ENCODE results near the gene RND2. TPM values are rescaled to one million over a fixed set of nuclear protein-coding genes. Genes with fewer than 3 reads are reported as not detected.

RND2 gene
- total RNA-seq, 1 experiment from 2014 or later, result 0.59 TPM

GRCh38 chr17:43069368-43069898, 44.4 kb downstream of the RND2 start:
- no TSS peak for BruUV-seq (replicated peaks)
- no peak for DNase-seq (ENCODE audit: low read depth, low spot score)
- intact Hi-C loops (cut with micrococcal nuclease; ENCODE audit: unreplicated experiment) (no loop called here), in situ Hi-C loops (cut with HindIII; ENCODE audit: low pct_unique_long_range_greater_than_20kb, low sequenced_read_pairs) (no loop called here)
- Histone ChIP-seq H3K27ac (ENCODE audit: low read length) (no peak overlapping the region), H3K9me3 (ENCODE audit: control insufficient read depth, insufficient read depth, low read depth, low read length) (no peaks in the 10 kb centered on the region), H3K27me3 (ENCODE audit: control insufficient read depth, insufficient read depth, low read length) (no peaks in the 10 kb centered on the region), H3K36me3 (ENCODE audit: control insufficient read depth, insufficient read depth, low read length) (peaks cover 3% of the 10 kb centered on the region; the same call in 1 of the 2 replicates), H3K4me1 (ENCODE audit: control insufficient read depth, insufficient read depth, low read length) (no peaks in the 10 kb centered on the region), H3K4me3 (ENCODE audit: low read depth in 2 of 2, low read length in 2 of 2) (no peak overlapping the region)
- ChIA-PET CTCF (interaction anchor here (0.5 kb wide), 1 partner anchor 79 kb away, joined by 5 read pairs; no protein-coding TSS in a partner anchor), POLR2A (interaction anchor here (0.6 kb wide), 1 partner anchor 44 kb away, joined by 8 read pairs; no protein-coding TSS in a partner anchor)
- TF ChIP-seq CTCF (IDR thresholded peaks at IDR 0.05) (no peak), SIN3A (IDR thresholded peaks at IDR 0.05; ENCODE audit: borderline replicate concordance, insufficient read depth, low read depth, low read length) (no peak), TCF7L2 (IDR thresholded peaks at IDR 0.05; ENCODE audit: low read depth, low read length) (no peak), POLR2AphosphoS5 (IDR thresholded peaks at IDR 0.05; ENCODE audit: low read depth, low read length) (no peak)
- TF ChIP-seq, protein P1, sequence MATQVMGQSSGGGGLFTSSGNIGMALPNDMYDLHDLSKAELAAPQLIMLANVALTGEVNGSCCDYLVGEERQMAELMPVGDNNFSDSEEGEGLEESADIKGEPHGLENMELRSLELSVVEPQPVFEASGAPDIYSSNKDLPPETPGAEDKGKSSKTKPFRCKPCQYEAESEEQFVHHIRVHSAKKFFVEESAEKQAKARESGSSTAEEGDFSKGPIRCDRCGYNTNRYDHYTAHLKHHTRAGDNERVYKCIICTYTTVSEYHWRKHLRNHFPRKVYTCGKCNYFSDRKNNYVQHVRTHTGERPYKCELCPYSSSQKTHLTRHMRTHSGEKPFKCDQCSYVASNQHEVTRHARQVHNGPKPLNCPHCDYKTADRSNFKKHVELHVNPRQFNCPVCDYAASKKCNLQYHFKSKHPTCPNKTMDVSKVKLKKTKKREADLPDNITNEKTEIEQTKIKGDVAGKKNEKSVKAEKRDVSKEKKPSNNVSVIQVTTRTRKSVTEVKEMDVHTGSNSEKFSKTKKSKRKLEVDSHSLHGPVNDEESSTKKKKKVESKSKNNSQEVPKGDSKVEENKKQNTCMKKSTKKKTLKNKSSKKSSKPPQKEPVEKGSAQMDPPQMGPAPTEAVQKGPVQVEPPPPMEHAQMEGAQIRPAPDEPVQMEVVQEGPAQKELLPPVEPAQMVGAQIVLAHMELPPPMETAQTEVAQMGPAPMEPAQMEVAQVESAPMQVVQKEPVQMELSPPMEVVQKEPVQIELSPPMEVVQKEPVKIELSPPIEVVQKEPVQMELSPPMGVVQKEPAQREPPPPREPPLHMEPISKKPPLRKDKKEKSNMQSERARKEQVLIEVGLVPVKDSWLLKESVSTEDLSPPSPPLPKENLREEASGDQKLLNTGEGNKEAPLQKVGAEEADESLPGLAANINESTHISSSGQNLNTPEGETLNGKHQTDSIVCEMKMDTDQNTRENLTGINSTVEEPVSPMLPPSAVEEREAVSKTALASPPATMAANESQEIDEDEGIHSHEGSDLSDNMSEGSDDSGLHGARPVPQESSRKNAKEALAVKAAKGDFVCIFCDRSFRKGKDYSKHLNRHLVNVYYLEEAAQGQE (IDR thresholded peaks at IDR 0.05; ENCODE audit: insufficient read depth in 1 of 2, low read depth in 2 of 2, low read length in 1 of 2), result no peak
- ATAC-seq, result no peak

DNA sequence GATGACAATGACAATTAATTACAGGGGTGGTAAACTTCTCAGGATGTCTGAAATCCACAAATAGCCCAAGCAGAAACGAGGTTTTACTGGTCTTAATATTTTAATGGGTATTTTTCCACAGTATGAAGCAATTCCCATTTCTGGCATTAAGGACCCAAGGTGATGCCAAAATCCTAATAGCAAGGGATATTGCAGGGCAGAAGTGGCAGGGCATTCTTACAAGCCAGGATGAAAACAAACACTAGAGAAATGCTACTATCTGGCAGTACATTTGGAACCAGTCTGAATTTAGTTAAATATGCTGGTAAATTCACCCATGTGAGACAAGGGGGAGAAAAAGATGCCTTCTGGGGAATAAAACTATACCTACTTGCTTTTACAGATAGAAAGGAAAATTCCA, 45.2 kb downstream of the RND2 start:
- no peak overlapping the region for H3K27ac ChIP-seq (ENCODE audit: low read length)
- H3K4me3 ChIP-seq (ENCODE audit: low read depth in 2 of 2, low read length in 2 of 2), result no peak overlapping the region
- intact Hi-C loops (cut with micrococcal nuclease; ENCODE audit: unreplicated experiment) (no loop called here), in situ Hi-C loops (cut with HindIII; ENCODE audit: low pct_unique_long_range_greater_than_20kb, low sequenced_read_pairs) (no loop called here)
- H3K36me3 ChIP-seq (ENCODE audit: control insufficient read depth, insufficient read depth, low read length), result peaks cover 3% of the 10 kb centered on the region; the same call in 1 of the 2 replicates
- no peak for TF ChIP-seq TCF7L2 (IDR thresholded peaks at IDR 0.05; ENCODE audit: low read depth, low read length)
- no peak for TF ChIP-seq POLR2AphosphoS5 (IDR thresholded peaks at IDR 0.05; ENCODE audit: low read depth, low read length)
- TF ChIP-seq SIN3A (IDR thresholded peaks at IDR 0.05; ENCODE audit: borderline replicate concordance, insufficient read depth, low read depth, low read length), result no peak
- TF ChIP-seq, protein P1 (IDR thresholded peaks at IDR 0.05; ENCODE audit: insufficient read depth in 1 of 2, low read depth in 2 of 2, low read length in 1 of 2), result no peak
- TF ChIP-seq CTCF (IDR thresholded peaks at IDR 0.05), result no peak
- no peaks in the 10 kb centered on the region for H3K4me1 ChIP-seq (ENCODE audit: control insufficient read depth, insufficient read depth, low read length)
- DNase-seq (ENCODE audit: low read depth, low spot score) (no peak), ATAC-seq (no peak)
- ChIA-PET CTCF (no interaction called here), POLR2A (no interaction called here)
- no peaks in the 10 kb centered on the region for H3K9me3 ChIP-seq (ENCODE audit: control insufficient read depth, insufficient read depth, low read depth, low read length)
- no peaks in the 10 kb centered on the region for H3K27me3 ChIP-seq (ENCODE audit: control insufficient read depth, insufficient read depth, low read length)
- no TSS peak for BruUV-seq (replicated peaks)
